ENCODE results near the gene B4GALT4.

- TF ChIP-seq MYC (IDR thresholded peaks at IDR 0.05; ENCODE audit: borderline replicate concordance, low read length) = no peak
- no peak for TF ChIP-seq CTCF (IDR thresholded peaks at IDR 0.05)
- TF ChIP-seq CEBPB (IDR thresholded peaks at IDR 0.05) = no peak
- TF ChIP-seq EHMT2 (IDR thresholded peaks at IDR 0.05; ENCODE audit: low read depth) = no peak
- TF ChIP-seq ATOH8 (CRISPR knock-in tag; IDR thresholded peaks at IDR 0.05; ENCODE audit: low read depth) = no peak
- TF ChIP-seq FOSB (CRISPR knock-in tag; IDR thresholded peaks at IDR 0.05) = no peak
- no peak for TF ChIP-seq KDM1A (IDR thresholded peaks at IDR 0.05; ENCODE audit: low read depth)
- TF ChIP-seq E2F6 (IDR thresholded peaks at IDR 0.05; ENCODE audit: borderline replicate concordance, low read depth) = no peak
These were observed 56.6 kb downstream of the B4GALT4 start for GRCh38 chr3:119184111-119184510.

Measured in A549 (cell line).